ENCODE measurements around the gene APOE. TPM values are rescaled to one million over a fixed set of nuclear protein-coding genes. Genes with fewer than 3 reads are reported as not detected.

APOE gene
- total and polyA plus RNA-seq, 2 of the 13 experiments (the other 11 are each of a cell fraction or from before 2014, with no cell fraction given): 1,328 to 1,470 TPM

- TF ChIP-seq KLF9 (CRISPR knock-in tag; IDR thresholded peaks at IDR 0.05; ENCODE audit: low read depth) (no peak), ZBTB34 (CRISPR knock-in tag; IDR thresholded peaks at IDR 0.05) (peak; percentile 26; the same call in 1 of the 2 replicates), U2AF2 (IDR thresholded peaks at IDR 0.05; ENCODE audit: low read depth, low read length) (no peak), PAWR (CRISPR knock-in tag; IDR thresholded peaks at IDR 0.05; ENCODE audit: borderline replicate concordance) (no peak), ARNTL (CRISPR knock-in tag; IDR thresholded peaks at IDR 0.05) (peak; percentile 89), NONO (IDR thresholded peaks at IDR 0.05) (no peak), NONO (CRISPR knock-in tag; conservative IDR thresholded peaks at IDR 0.05) (peak; percentile 66), POGK (CRISPR knock-in tag; conservative IDR thresholded peaks at IDR 0.05) (no peak; the same call in 1 of the 2 replicates), ARID2 (CRISPR knock-in tag; IDR thresholded peaks at IDR 0.05; ENCODE audit: borderline replicate concordance) (0 out of 2 replicates have a peak, but pooled peaks have one; percentile 41), ZNF264 (CRISPR knock-in tag; IDR thresholded peaks at IDR 0.05) (0 out of 2 replicates have a peak, but pooled peaks have one; percentile 20), HMGXB4 (CRISPR knock-in tag; IDR thresholded peaks at IDR 0.05; ENCODE audit: borderline replicate concordance in 1 of 2, low read depth in 1 of 2) (peak; percentile 23 to 50; a peak in 2 of 4 replicates), RFX5 (IDR thresholded peaks at IDR 0.05; ENCODE audit: low read depth, low read length) (no peak), SOX5 (CRISPR knock-in tag; IDR thresholded peaks at IDR 0.05; ENCODE audit: borderline replicate concordance) (no peak), TFDP1 (CRISPR knock-in tag; IDR thresholded peaks at IDR 0.05; ENCODE audit: borderline replicate concordance) (0 out of 2 replicates have a peak, but pooled peaks have one; percentile 17), ZNF816 (CRISPR knock-in tag; IDR thresholded peaks at IDR 0.05; ENCODE audit: borderline replicate concordance) (0 out of 2 replicates have a peak, but pooled peaks have one; percentile 47), ZFX (CRISPR knock-in tag; IDR thresholded peaks at IDR 0.05; ENCODE audit: low read depth) (peak; percentile 57; the same call in 1 of the 2 replicates)
- TF ChIP-seq, protein P1, sequence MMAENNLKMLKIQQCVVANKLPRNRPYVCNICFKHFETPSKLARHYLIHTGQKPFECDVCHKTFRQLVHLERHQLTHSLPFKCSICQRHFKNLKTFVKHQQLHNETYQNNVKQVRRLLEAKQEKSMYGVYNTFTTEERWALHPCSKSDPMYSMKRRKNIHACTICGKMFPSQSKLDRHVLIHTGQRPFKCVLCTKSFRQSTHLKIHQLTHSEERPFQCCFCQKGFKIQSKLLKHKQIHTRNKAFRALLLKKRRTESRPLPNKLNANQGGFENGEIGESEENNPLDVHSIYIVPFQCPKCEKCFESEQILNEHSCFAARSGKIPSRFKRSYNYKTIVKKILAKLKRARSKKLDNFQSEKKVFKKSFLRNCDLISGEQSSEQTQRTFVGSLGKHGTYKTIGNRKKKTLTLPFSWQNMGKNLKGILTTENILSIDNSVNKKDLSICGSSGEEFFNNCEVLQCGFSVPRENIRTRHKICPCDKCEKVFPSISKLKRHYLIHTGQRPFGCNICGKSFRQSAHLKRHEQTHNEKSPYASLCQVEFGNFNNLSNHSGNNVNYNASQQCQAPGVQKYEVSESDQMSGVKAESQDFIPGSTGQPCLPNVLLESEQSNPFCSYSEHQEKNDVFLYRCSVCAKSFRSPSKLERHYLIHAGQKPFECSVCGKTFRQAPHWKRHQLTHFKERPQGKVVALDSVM (CRISPR knock-in tag; IDR thresholded peaks at IDR 0.05): peak; percentile 76
- TF ChIP-seq, protein P2, sequence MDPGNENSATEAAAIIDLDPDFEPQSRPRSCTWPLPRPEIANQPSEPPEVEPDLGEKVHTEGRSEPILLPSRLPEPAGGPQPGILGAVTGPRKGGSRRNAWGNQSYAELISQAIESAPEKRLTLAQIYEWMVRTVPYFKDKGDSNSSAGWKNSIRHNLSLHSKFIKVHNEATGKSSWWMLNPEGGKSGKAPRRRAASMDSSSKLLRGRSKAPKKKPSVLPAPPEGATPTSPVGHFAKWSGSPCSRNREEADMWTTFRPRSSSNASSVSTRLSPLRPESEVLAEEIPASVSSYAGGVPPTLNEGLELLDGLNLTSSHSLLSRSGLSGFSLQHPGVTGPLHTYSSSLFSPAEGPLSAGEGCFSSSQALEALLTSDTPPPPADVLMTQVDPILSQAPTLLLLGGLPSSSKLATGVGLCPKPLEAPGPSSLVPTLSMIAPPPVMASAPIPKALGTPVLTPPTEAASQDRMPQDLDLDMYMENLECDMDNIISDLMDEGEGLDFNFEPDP (CRISPR knock-in tag; conservative IDR thresholded peaks at IDR 0.05): no peak
These were observed at the start of gene APOE (continued) for GRCh38 chr19:44905437-44906160.

Data from HepG2 (cell line).